Breast epithelium (tissue), 4 donors: ENCODE results near the gene RALGPS2. TPM values are rescaled to one million over a fixed set of nuclear protein-coding genes. Genes with fewer than 3 reads are reported as not detected.

Experiments
- DNase-seq, 2 donors: peaks; one replicate each; pipeline ENCODE4 v3.0.0-alpha.2; 2019; ENCODE audit warnings: low spot score in 2 of 2
- H3K27ac ChIP-seq, 2 donors: fragments of 200-600 bp; sonication (generic) in 1 of 2; one replicate each; pipeline ENCODE4 v1.5.1; 2016 to 2019; ENCODE audit warnings: mild to moderate bottlenecking in 1 of 2
- H3K27me3 ChIP-seq, 2 donors: fragments of 200-600 bp; sonication (generic) in 1 of 2; one replicate each; pipeline versions ENCODE4 v1.5.1 to v1.6.0; 2017 to 2019; ENCODE audit warnings: control low read depth in 1 of 2, mild to moderate bottlenecking in 1 of 2
- H3K36me3 ChIP-seq: fragments of 200-600 bp; one replicate; pipeline ENCODE4 v1.5.1; 2019
- H3K4me1 ChIP-seq, 2 donors: fragments of 200-600 bp; sonication (generic); one replicate each; pipeline ENCODE4 v1.5.1; 2016 to 2019; ENCODE audit warnings: control low read depth in 1 of 2
- H3K4me3 ChIP-seq, 3 donors: fragments of 200-600 bp; sonication (generic); 1 replicate in 2 of 3; 2 replicates in 1 of 3; pipeline ENCODE4 v1.5.1; 2016 to 2019; ENCODE audit warnings: mild to moderate bottlenecking in 3 of 3, moderate library complexity in 2 of 3
- H3K9me3 ChIP-seq, 2 donors: fragments of 200-600 bp; sonication (generic) in 1 of 2; one replicate each; pipeline ENCODE4 v1.5.1; 2016 to 2019; ENCODE audit warnings: control low read depth in 1 of 2
- POLR2A ChIP-seq: fragments of 450-650 bp; IDR thresholded peaks from one replicate; pipeline ENCODE4 v1.6.1; 2016; ENCODE audit warnings: antibody characterized with exemption, mild to moderate bottlenecking, moderate library complexity
- POLR2AphosphoS5 ChIP-seq, 3 donors: sonication (generic); formaldehyde crosslinking; IDR thresholded peaks; one replicate each; pipeline ENCODE4 v1.6.1; 2017; ENCODE audit warnings: antibody characterized with exemption in 3 of 3
- intact Hi-C: fragments of 100-400 bp; cut with DNase I; formaldehyde crosslinking; loops from one replicate; pipeline ENCODE4 v1.15.1; 2023; ENCODE audit warnings: low total_unique reads
- total RNA-seq, 3 donors: library from RNA; depleted of rRNA; stranded (reverse); fragments of >200 nt; gene quantifications; one replicate each; pipeline ENCODE4 v1.1.0, GENCODE V29; 2016
- TF ChIP-seq, protein P1 (sequence below), 3 donors: fragments of 450-650 bp; IDR thresholded peaks; one replicate each; pipeline ENCODE4 v1.5.1; 2016 to 2017; ENCODE audit warnings: antibody characterized with exemption in 3 of 3, mild to moderate bottlenecking in 3 of 3, moderate library complexity in 3 of 3

RALGPS2 gene
- total RNA-seq, 3 donors from 2014 or later = 4.8 to 45.2 (median 43.3) TPM

DNA sequence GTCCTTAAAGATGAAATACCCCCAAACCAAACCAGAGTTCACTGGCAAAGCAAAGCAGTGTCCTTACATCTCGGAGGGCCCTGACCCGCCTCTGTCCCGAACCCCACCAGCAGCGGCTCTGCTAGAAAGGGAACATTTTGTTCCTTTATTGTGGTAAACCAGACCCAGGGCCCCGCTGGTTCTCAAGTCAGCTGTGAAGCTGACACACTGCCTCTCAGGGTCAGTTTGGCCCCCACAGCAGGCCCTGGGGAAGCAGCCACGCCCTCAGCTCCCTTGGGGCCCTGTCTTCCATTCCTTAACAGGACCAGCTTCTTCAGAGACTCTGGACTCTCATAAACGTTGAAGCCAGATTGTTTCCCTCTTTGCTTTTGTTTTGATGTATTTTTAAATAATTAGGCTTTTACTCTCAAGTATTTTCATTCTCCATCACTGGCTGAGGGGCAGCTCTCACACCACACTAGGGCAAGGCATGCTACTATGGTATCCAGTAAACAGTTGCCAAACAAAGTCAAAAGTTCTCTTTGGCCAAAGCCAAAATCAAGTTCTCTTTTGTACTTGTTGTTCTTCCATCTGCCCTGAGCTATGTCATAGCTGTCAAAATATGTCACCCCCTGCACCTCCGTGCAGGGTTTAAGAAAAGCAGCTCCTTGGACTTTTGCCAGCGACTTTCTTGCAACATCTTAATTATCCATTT is 207.0 kb downstream of the RALGPS2 start:
- Histone ChIP-seq H3K27me3 (no peaks in the 10 kb centered on the region), H3K9me3 (no peaks in the 10 kb centered on the region), H3K4me1 (no peaks in the 10 kb centered on the region), H3K27ac (peak overlapping the region; percentile 77 to 82), H3K36me3 (no peaks in the 10 kb centered on the region), H3K4me3 (no peak overlapping the region)
- DNase-seq = peak in 1 of 2 donors; percentile 71
- TF ChIP-seq POLR2AphosphoS5 (IDR thresholded peaks at IDR 0.05) = peak in 2 of 3 donors; percentile 52 to 95
- TF ChIP-seq POLR2A = no peak
- intact Hi-C loops = no loop called here

DNA sequence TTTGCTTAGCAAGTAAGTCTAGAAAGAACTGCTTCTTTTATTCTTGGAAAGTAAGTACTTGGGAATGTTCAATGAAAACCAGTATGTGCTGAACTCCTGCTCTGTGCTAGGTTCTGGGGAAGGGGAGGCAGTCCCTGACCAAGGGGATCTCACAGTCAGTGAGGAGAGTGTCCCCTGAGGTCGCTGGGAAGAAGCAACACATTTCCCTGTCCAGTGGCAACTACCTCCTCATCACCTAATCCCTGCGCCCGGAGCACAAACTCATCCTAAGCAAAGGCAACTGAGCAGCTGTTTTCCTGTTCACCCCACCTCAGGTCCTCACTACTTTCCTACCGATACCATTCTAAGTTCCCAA is 207.5 kb downstream of the RALGPS2 start:
- H3K36me3 ChIP-seq = no peaks in the 10 kb centered on the region
- no peaks in the 10 kb centered on the region for H3K27me3 ChIP-seq
- peak overlapping the region; percentile 70 to 77 for H3K27ac ChIP-seq
- no peaks in the 10 kb centered on the region for H3K9me3 ChIP-seq
- no peaks in the 10 kb centered on the region for H3K4me1 ChIP-seq
- DNase-seq = no peak
- H3K4me3 ChIP-seq = no peak overlapping the region
- no peak for TF ChIP-seq POLR2AphosphoS5 (IDR thresholded peaks at IDR 0.05)
- no peak for TF ChIP-seq POLR2A
- TF ChIP-seq, protein P1, sequence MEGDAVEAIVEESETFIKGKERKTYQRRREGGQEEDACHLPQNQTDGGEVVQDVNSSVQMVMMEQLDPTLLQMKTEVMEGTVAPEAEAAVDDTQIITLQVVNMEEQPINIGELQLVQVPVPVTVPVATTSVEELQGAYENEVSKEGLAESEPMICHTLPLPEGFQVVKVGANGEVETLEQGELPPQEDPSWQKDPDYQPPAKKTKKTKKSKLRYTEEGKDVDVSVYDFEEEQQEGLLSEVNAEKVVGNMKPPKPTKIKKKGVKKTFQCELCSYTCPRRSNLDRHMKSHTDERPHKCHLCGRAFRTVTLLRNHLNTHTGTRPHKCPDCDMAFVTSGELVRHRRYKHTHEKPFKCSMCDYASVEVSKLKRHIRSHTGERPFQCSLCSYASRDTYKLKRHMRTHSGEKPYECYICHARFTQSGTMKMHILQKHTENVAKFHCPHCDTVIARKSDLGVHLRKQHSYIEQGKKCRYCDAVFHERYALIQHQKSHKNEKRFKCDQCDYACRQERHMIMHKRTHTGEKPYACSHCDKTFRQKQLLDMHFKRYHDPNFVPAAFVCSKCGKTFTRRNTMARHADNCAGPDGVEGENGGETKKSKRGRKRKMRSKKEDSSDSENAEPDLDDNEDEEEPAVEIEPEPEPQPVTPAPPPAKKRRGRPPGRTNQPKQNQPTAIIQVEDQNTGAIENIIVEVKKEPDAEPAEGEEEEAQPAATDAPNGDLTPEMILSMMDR (IDR thresholded peaks at IDR 0.05) = no peak
- intact Hi-C loops = no loop called here

DNA sequence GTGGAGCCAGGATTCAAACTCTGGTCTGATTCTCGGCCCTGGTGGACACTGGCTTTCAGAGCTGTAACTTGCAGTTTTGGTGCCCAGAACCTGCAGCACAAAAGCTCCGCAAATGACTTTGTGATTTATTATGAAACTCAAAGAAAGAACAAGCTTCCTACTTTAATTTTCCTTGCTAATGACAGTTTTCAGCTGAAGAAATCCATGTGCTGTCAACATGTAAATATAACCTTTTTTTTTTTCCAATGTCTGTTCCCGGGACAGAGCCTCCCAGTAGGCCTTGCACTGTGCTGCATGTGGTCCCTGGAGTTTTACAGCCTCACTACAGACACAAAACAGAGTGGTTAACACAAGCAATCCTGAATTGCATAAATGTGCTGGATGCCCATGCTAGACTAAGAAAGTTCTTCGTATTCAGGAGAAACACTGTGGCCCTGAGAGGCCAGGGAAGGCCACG is 208.1 kb downstream of the RALGPS2 start:
- Histone ChIP-seq H3K36me3 (no peaks in the 10 kb centered on the region), H3K27me3 (no peaks in the 10 kb centered on the region), H3K27ac (peak overlapping the region; percentile 70 to 77), H3K9me3 (no peaks in the 10 kb centered on the region), H3K4me3 (no peak overlapping the region), H3K4me1 (no peaks in the 10 kb centered on the region)
- TF ChIP-seq POLR2A (no peak), POLR2AphosphoS5 (IDR thresholded peaks at IDR 0.05) (peak in 1 of 3 donors; percentile 64)
- intact Hi-C loops = no loop called here
- DNase-seq = no peak

DNA sequence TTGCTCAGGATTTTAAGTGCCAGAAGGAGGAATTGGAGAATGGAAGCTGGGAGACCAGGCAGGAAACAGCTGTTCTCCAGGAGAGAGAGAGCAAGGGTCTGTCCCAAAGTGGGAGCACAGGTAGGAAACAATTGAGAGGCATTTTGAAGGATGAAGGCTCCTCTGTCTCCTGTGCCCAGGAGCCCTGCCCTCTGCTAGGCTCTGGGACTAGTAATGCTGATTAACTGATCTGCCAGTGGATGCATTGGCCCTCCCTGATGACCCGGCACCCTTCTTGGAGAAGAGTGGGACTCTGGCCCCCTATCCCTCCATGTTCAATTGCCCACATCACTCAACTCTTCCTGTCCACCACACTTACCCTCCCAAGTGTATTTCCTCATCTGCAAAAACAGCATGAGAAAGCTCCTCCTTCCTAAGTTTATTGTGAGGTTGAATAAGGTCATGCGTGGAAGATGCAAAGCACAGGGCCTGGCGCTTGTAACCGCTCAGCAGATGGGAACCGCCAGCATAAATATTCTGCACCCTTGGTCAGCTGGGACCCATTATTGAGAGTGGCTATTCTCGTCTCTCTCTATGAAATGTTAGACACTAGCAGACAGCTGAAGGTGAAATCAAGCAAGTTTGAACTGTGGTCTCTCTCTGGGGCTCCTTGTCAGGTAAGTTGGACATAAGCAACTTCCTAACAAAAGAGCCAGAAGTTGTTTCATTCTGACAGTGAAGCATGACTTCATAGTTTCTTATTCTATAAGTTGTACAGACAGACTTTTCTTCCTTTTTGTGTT is 208.9 kb downstream of the RALGPS2 start:
- no peak for DNase-seq
- H3K36me3 ChIP-seq = no peaks in the 10 kb centered on the region
- H3K9me3 ChIP-seq = no peaks in the 10 kb centered on the region
- intact Hi-C loops = no loop called here
- H3K27ac ChIP-seq = peak overlapping the region; percentile 30 to 54
- H3K4me3 ChIP-seq = no peak overlapping the region
- no peaks in the 10 kb centered on the region for H3K27me3 ChIP-seq
- no peaks in the 10 kb centered on the region for H3K4me1 ChIP-seq
- TF ChIP-seq POLR2A = no peak
- TF ChIP-seq, protein P1 (IDR thresholded peaks at IDR 0.05) = no peak
- no peak for TF ChIP-seq POLR2AphosphoS5 (IDR thresholded peaks at IDR 0.05)

DNA sequence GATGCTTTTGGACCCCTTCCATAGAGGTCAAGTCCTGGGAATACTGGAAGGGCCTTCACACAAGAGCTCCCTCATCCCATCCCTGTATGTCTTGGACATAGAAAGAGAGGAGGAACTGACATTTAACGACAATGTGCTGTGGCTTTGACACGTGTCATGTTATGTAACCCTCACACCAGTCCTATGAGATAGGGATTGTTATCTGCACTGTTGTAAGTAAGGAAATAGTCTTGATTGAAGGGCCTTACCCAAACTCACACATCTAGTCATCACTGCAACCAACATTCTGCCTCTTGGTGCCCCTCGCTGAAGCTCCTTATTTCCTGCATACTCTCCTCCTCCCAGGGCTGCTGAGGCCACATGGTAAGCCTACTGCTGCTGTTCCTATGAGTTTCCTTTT is 209.5 kb downstream of the RALGPS2 start:
- Histone ChIP-seq H3K27ac (no peak overlapping the region), H3K4me3 (no peak overlapping the region), H3K9me3 (no peaks in the 10 kb centered on the region), H3K4me1 (no peaks in the 10 kb centered on the region), H3K36me3 (no peaks in the 10 kb centered on the region), H3K27me3 (no peaks in the 10 kb centered on the region)
- intact Hi-C loops = no loop called here
- DNase-seq = no peak
- TF ChIP-seq, protein P1 (IDR thresholded peaks at IDR 0.05) = no peak
- no peak for TF ChIP-seq POLR2A
- TF ChIP-seq POLR2AphosphoS5 (IDR thresholded peaks at IDR 0.05) = no peak

DNA sequence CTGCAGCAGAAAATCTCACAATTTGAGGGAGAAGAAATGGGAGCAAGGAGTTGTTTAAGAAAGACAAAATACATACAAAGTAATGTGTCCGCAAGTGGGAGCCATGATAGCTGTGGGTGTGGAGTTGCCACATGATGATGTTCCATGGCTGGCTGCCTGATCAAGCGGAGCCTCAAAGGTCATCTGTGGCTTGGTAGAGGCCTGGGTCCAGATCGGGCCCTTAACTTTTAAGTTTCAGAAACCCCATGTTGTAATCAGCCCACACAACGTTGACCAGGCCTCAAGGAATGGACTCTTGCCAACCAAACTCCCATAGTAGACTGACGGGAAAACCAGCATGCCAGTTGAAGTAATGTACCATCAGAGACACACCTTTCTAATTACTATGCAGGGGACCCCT is 210.6 kb downstream of the RALGPS2 start:
- H3K27ac ChIP-seq = no peak overlapping the region
- DNase-seq = no peak
- TF ChIP-seq POLR2A = no peak
- TF ChIP-seq POLR2AphosphoS5 (IDR thresholded peaks at IDR 0.05) = no peak

More for the DNA sequence above, 210.6 kb downstream of the RALGPS2 start:
- Histone ChIP-seq H3K4me1 (no peaks in the 10 kb centered on the region), H3K36me3 (no peaks in the 10 kb centered on the region), H3K9me3 (no peaks in the 10 kb centered on the region), H3K4me3 (no peak overlapping the region), H3K27me3 (no peaks in the 10 kb centered on the region)
- intact Hi-C loops = no loop called here
